Measurements from ENCODE around the gene SMYD2. TPM values are rescaled to one million over a fixed set of nuclear protein-coding genes. Genes with fewer than 3 reads are reported as not detected.

Gene SMYD2
- total RNA-seq, 1 donor from 2014 or later: 39.8 TPM

DNA sequence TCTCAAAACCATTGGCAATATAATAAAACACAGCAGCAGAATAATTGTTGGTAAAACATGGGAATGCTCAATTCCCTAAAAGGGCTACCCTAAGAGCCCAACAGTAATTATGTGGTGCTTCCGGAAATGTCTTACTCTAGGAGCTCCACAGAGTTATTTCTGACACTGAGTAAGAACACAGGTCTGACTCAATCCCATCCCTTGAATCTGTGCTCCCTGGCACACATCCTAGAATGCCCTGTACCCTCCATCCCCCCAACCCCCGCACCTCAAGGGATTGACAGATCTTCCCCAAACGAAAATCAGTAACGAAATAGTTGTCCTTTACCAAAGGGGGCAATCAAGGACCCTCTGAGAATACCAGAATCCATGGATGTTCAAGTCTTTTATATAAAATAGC lies 71.9 kb downstream of the SMYD2 start:
- DNase-seq (no peak), ATAC-seq (no peak)
- Histone ChIP-seq H3K9me3 (no peaks in the 10 kb centered on the region), H3K27ac (no peak overlapping the region), H3K27me3 (no peaks in the 10 kb centered on the region), H3K36me3 (peaks cover 20% of the 10 kb centered on the region), H3K4me3 (no peak overlapping the region), H3K4me1 (no peaks in the 10 kb centered on the region)
- TF ChIP-seq, protein P1, sequence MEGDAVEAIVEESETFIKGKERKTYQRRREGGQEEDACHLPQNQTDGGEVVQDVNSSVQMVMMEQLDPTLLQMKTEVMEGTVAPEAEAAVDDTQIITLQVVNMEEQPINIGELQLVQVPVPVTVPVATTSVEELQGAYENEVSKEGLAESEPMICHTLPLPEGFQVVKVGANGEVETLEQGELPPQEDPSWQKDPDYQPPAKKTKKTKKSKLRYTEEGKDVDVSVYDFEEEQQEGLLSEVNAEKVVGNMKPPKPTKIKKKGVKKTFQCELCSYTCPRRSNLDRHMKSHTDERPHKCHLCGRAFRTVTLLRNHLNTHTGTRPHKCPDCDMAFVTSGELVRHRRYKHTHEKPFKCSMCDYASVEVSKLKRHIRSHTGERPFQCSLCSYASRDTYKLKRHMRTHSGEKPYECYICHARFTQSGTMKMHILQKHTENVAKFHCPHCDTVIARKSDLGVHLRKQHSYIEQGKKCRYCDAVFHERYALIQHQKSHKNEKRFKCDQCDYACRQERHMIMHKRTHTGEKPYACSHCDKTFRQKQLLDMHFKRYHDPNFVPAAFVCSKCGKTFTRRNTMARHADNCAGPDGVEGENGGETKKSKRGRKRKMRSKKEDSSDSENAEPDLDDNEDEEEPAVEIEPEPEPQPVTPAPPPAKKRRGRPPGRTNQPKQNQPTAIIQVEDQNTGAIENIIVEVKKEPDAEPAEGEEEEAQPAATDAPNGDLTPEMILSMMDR (IDR thresholded peaks at IDR 0.05): no peak
- intact Hi-C loops (cut with DNase I): no loop called here

DNA sequence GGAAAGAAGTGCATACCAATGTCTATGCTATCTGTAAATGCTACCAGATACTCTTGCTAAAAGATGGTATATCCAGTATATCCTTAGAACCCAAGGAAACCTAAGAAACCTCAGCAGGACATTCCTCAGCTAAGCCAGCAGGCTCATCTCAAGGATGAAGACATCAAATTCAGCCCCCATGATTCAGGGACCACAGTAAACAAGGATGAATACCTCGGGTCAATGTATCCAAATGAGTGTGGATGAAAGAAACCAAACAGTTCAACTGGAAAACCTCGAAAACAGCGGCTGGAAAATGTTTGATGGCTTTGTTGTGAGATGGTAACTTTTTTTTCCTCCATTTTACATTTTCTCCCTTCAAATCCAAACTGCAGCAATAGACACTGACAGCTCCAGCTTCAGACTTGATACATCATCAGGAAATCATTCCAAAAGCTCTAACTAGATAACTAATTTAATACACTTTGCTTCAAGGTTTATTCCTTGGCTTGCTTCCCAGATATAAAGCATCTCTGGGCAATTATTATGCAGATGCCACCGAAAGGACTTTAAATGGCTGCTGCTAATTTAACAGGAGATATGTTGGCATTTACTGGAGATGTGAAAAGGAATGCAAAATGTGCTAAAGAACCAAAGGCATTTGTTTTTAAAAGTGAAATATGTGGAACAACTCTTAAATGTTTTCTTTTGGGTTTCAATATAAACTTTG lies 73.6 kb downstream of the SMYD2 start:
- Histone ChIP-seq H3K36me3 (peaks cover 23% of the 10 kb centered on the region), H3K27me3 (no peaks in the 10 kb centered on the region), H3K4me3 (no peak overlapping the region), H3K27ac (no peak overlapping the region), H3K9me3 (no peaks in the 10 kb centered on the region), H3K4me1 (no peaks in the 10 kb centered on the region)
- ATAC-seq: no peak
- no peak for DNase-seq
- TF ChIP-seq, protein P1 (IDR thresholded peaks at IDR 0.05): no peak
- intact Hi-C loops (cut with DNase I): no loop called here

DNA sequence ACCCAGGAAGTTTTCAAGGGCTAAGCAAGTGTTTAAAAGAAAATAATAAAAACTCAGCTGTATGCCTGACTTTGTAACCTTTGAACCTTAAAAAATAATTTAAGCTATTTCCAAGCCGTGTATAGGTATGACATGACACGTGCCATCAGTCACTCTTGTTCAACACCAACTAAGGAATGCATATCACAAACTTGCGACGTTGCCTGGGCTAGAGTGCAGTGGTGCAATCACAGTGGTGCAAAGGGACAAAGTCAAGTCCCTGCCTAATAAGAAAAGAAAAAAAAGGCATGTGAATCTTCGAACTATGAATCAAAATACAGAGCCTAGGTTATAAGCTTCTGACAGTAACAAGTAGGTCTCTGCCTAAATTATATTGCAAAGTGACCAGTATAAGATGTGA lies 79.2 kb downstream of the SMYD2 start:
- no peaks in the 10 kb centered on the region for H3K9me3 ChIP-seq
- ATAC-seq: no peak
- no peaks in the 10 kb centered on the region for H3K4me1 ChIP-seq
- no peak overlapping the region for H3K4me3 ChIP-seq
- H3K36me3 ChIP-seq: peaks cover 27% of the 10 kb centered on the region
- TF ChIP-seq, protein P1 (IDR thresholded peaks at IDR 0.05): no peak
- intact Hi-C loops (cut with DNase I): no loop called here
- no peaks in the 10 kb centered on the region for H3K27me3 ChIP-seq
- DNase-seq: no peak
- H3K27ac ChIP-seq: no peak overlapping the region

DNA sequence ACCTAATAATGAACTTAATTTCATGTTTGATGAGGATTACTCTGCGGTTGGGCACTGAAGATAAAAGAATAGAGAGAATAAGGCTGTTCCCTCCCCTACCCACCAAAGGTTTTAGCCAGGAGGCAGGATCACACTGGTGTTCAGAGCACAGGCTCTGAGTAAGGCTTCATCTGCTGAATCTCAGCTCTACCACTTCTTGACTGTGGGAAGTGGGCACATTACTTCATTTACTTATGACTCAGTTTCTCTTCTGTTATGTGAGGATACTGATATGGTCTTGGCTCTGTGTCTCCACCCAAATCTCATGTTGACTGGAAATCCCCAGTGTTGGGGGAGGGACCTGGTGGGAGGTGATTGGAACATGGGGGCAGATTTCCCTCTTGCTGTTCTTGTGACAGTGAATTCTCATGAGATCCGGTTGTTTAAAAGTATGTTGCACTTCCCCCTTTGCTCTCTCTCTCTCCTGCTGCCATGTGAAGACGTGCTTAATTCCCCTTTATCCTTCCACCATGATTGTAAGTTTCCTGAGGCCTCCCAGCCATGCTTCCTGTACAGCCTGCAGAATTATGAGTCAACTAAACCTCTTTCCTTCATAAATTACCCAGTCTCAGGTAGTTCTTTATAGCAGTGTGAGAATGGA lies 79.7 kb downstream of the SMYD2 start:
- intact Hi-C loops (cut with DNase I): no loop called here
- Histone ChIP-seq H3K9me3 (no peaks in the 10 kb centered on the region), H3K4me1 (no peaks in the 10 kb centered on the region), H3K27ac (no peak overlapping the region), H3K36me3 (peaks cover 27% of the 10 kb centered on the region), H3K27me3 (no peaks in the 10 kb centered on the region), H3K4me3 (no peak overlapping the region)
- ATAC-seq (no peak), DNase-seq (no peak)
- TF ChIP-seq, protein P1 (IDR thresholded peaks at IDR 0.05): no peak

DNA sequence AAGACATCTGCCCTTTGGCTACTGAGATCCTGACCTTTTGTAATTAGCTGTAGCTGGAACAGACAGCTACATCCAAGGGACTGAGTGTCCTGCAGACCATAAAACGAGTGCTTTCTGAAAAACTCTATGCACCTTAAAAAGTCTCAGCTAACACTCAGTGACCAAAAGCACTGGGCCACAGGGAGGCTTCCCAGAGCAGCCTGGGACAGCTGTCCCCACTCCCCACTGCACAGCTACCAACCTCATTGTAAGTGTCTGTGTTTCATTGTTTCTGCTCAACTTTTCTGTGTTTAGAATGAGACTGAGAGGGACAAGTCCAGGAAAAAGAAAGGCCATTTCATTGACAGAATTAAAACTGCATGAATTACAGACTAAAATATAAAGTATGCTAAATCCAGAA lies 80.7 kb downstream of the SMYD2 start:
- Histone ChIP-seq H3K4me3 (no peak overlapping the region), H3K27me3 (no peaks in the 10 kb centered on the region), H3K36me3 (peaks cover 18% of the 10 kb centered on the region), H3K4me1 (no peaks in the 10 kb centered on the region), H3K27ac (no peak overlapping the region), H3K9me3 (no peaks in the 10 kb centered on the region)
- intact Hi-C loops (cut with DNase I): no loop called here
- no peak for ATAC-seq
- no peak for DNase-seq
- TF ChIP-seq, protein P1 (IDR thresholded peaks at IDR 0.05): no peak
